ENCODE data around the gene MGRN1.

DNA sequence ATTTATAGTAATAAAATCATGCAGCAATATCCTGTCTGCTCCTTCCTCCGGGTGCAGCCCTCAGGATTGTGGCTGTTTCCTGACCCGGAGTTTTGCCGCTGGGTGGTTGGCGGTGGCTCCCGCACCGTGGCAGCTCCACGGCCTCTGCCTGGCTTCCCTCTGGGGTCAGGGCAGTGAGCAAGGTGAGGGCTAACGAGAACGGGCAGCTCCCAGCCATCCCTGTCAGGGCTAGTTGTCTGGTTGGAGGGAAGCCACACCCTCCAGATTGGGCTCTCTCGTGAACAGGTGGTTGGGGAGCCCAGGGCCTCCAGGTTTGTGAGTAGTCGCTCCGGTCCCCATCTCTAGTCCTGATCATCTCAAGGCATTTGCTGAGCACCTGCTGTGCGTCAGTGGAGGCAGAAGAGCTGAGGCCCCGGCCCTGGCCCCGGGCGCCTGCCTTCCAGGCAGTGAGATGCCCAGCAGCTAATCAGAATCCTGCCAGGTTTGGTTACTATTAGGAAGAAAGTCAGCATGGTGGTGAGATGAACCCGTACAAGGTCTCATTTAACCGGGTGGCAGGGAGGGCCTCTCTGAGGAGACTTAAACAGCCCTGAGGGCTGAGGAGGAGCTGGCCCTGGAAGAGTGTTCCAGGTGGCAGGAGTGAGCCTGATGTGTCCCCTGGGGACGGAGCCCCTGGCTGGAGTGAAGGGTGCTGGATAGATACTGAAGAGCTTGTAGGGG lies 66.5 kb downstream of the MGRN1 start:
- TF ChIP-seq, protein P1, sequence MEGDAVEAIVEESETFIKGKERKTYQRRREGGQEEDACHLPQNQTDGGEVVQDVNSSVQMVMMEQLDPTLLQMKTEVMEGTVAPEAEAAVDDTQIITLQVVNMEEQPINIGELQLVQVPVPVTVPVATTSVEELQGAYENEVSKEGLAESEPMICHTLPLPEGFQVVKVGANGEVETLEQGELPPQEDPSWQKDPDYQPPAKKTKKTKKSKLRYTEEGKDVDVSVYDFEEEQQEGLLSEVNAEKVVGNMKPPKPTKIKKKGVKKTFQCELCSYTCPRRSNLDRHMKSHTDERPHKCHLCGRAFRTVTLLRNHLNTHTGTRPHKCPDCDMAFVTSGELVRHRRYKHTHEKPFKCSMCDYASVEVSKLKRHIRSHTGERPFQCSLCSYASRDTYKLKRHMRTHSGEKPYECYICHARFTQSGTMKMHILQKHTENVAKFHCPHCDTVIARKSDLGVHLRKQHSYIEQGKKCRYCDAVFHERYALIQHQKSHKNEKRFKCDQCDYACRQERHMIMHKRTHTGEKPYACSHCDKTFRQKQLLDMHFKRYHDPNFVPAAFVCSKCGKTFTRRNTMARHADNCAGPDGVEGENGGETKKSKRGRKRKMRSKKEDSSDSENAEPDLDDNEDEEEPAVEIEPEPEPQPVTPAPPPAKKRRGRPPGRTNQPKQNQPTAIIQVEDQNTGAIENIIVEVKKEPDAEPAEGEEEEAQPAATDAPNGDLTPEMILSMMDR (IDR thresholded peaks at IDR 0.05; ENCODE audit: insufficient read depth, low read length), result no peak
- TF ChIP-seq, protein P2, sequence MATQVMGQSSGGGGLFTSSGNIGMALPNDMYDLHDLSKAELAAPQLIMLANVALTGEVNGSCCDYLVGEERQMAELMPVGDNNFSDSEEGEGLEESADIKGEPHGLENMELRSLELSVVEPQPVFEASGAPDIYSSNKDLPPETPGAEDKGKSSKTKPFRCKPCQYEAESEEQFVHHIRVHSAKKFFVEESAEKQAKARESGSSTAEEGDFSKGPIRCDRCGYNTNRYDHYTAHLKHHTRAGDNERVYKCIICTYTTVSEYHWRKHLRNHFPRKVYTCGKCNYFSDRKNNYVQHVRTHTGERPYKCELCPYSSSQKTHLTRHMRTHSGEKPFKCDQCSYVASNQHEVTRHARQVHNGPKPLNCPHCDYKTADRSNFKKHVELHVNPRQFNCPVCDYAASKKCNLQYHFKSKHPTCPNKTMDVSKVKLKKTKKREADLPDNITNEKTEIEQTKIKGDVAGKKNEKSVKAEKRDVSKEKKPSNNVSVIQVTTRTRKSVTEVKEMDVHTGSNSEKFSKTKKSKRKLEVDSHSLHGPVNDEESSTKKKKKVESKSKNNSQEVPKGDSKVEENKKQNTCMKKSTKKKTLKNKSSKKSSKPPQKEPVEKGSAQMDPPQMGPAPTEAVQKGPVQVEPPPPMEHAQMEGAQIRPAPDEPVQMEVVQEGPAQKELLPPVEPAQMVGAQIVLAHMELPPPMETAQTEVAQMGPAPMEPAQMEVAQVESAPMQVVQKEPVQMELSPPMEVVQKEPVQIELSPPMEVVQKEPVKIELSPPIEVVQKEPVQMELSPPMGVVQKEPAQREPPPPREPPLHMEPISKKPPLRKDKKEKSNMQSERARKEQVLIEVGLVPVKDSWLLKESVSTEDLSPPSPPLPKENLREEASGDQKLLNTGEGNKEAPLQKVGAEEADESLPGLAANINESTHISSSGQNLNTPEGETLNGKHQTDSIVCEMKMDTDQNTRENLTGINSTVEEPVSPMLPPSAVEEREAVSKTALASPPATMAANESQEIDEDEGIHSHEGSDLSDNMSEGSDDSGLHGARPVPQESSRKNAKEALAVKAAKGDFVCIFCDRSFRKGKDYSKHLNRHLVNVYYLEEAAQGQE (IDR thresholded peaks at IDR 0.05; ENCODE audit: insufficient replicate concordance, low read depth), result no peak
